H1 (cell line): ENCODE results near the gene STK32C. TPM values are rescaled to one million over a fixed set of nuclear protein-coding genes. Genes with fewer than 3 reads are reported as not detected.
"Not testable (repeated sequence)": the region's sequence is repeated elsewhere in the genome, so short reads cannot be mapped to it uniquely, and the experiment has no call there.

Source experiments
- CTCF ChIA-PET: fragments of 300-600 bp; sonication (Branson Sonifier 250); formaldehyde crosslinking; loops from one replicate; lab custom pipeline; 2021; ENCODE audit not compliant: partially characterized antibody; lab: Charles Lee
- POLR2A ChIA-PET: fragments of 300-600 bp; sonication (Branson Sonifier 250); formaldehyde crosslinking; loops from one replicate; lab custom pipeline; 2021; ENCODE audit warnings: inconsistent platforms; ENCODE audit not compliant: partially characterized antibody; lab: Charles Lee
- DNase-seq, 2 experiments: peaks; one replicate each; pipeline versions ENCODE4 v3.0.0 to v3.0.0-alpha.2; 2010 to 2022; ENCODE audit warnings: low spot score in 2 of 2, low read depth in 1 of 2, mixed read lengths in 1 of 2
- FAIRE-seq: peaks from 2 replicates; lab custom pipeline; 2011; peaks lifted over from hg19 to GRCh38; lab: Jason Lieb, UNC
- H2AFZ ChIP-seq: 2 replicates; pipeline ENCODE4 v1.8.1; 2012; ENCODE audit warnings: low read length, inconsistent platforms
- H2AK5ac ChIP-seq: 2 replicates; pipeline ENCODE4 v1.6.1; 2013; ENCODE audit warnings: low read depth, low read length
- H2BK120ac ChIP-seq: replicated peaks from 2 replicates; pipeline ENCODE3; 2013; ENCODE audit warnings: low read depth, low read length, inconsistent platforms
- H2BK12ac ChIP-seq: 2 replicates; pipeline ENCODE4 v1.6.1; 2013; ENCODE audit warnings: low read depth, low read length
- H2BK15ac ChIP-seq: 2 replicates; pipeline ENCODE4 v1.6.1; 2013; ENCODE audit warnings: low read length
- H2BK20ac ChIP-seq: 2 replicates; pipeline ENCODE4 v1.6.1; 2013; ENCODE audit warnings: low read length
- H2BK5ac ChIP-seq: 2 replicates; pipeline ENCODE4 v1.6.1; 2013; ENCODE audit warnings: low read depth, low read length
- H3K14ac ChIP-seq: 2 replicates; pipeline ENCODE4 v1.6.1; 2013; ENCODE audit warnings: inconsistent platforms; ENCODE audit not compliant: insufficient read length
- H3K18ac ChIP-seq: 2 replicates; pipeline ENCODE4 v1.6.1; 2013; ENCODE audit warnings: low read length; ENCODE audit errors: extremely low read depth
- H3K23ac ChIP-seq: 2 replicates; pipeline ENCODE4 v1.6.1; 2013; ENCODE audit warnings: inconsistent platforms; ENCODE audit not compliant: insufficient read length
- H3K23me2 ChIP-seq: 2 replicates; pipeline ENCODE4 v1.6.1; 2013; ENCODE audit warnings: low read depth, low read length
- H3K27ac ChIP-seq: 2 replicates; pipeline ENCODE4 v1.6.1; 2011; ENCODE audit warnings: low read depth, low read length, inconsistent platforms
- H3K27me3 ChIP-seq, 4 experiments: replicated peaks in 1 of 4; 1 replicate in 1 of 4; 2 replicates in 3 of 4; pipeline versions ENCODE4 v1.6.1 to v1.8.1; 2011 to 2013; ENCODE audit warnings: low read length in 3 of 4, mild to moderate bottlenecking in 3 of 4, inconsistent platforms in 2 of 4, mixed read lengths in 2 of 4, moderate library complexity in 1 of 4; ENCODE audit not compliant: control insufficient read depth in 3 of 4, insufficient read depth in 3 of 4; ENCODE audit errors: extremely low read depth in 1 of 4
- H3K36me3 ChIP-seq, 4 experiments: 2 replicates each; pipeline versions ENCODE4 v1.6.1 to v1.8.1; 2011 to 2013; ENCODE audit warnings: mild to moderate bottlenecking in 4 of 4, low read length in 3 of 4, moderate library complexity in 2 of 4, control low read depth in 1 of 4, inconsistent platforms in 1 of 4; ENCODE audit not compliant: insufficient read depth in 4 of 4, control insufficient read depth in 2 of 4
- H3K4ac ChIP-seq: replicated peaks from 2 replicates; pipeline ENCODE3; 2013; ENCODE audit warnings: low read length, low read depth, mixed read lengths, inconsistent platforms; ENCODE audit not compliant: insufficient read length
- H3K4me1 ChIP-seq, 4 experiments: replicated peaks in 1 of 4; 1 replicate in 1 of 4; 2 replicates in 3 of 4; pipeline versions ENCODE4 v1.6.1 to v1.8.1; 2011 to 2013; ENCODE audit warnings: low read length in 3 of 4, inconsistent platforms in 2 of 4, mixed read lengths in 1 of 4; ENCODE audit not compliant: insufficient read depth in 4 of 4, control insufficient read depth in 3 of 4
- H3K4me2 ChIP-seq, 2 experiments: 2 replicates each; pipeline versions ENCODE4 v1.6.1 to v1.8.1; 2011 to 2013; ENCODE audit warnings: low read depth in 2 of 2, low read length in 2 of 2, control low read depth in 1 of 2, inconsistent platforms in 1 of 2, mild to moderate bottlenecking in 1 of 2; ENCODE audit not compliant: insufficient read depth in 1 of 2
- H3K4me3 ChIP-seq, 4 experiments: fragments of 200-600, 300-600 bp in 1 of 4; sonication (generic), shearing (Covaris generic), sonication (Bioruptor Twin) in 1 of 4; 2 replicates each; pipeline versions ENCODE4 v1.5.1 to v1.8.1; 2011 to 2016; ENCODE audit warnings: low read length in 4 of 4, low read depth in 3 of 4, control low read depth in 2 of 4, inconsistent platforms in 2 of 4, mild to moderate bottlenecking in 2 of 4, mixed read lengths in 1 of 4, moderate library complexity in 1 of 4; ENCODE audit not compliant: insufficient read depth in 2 of 4; ENCODE audit errors: extremely low read depth in 1 of 4
- H3K56ac ChIP-seq: replicated peaks from 2 replicates; pipeline ENCODE3; 2013; ENCODE audit warnings: low read depth, mild to moderate bottlenecking, mixed read lengths, low read length, inconsistent platforms; ENCODE audit not compliant: insufficient read length
- H3K79me1 ChIP-seq: 2 replicates; pipeline ENCODE4 v1.6.1; 2013; ENCODE audit warnings: low read depth, low read length, control low read depth
- H3K79me2 ChIP-seq, 2 experiments: 2 replicates each; pipeline versions ENCODE4 v1.6.1 to v1.8.1; 2012 to 2013; ENCODE audit warnings: low read length in 2 of 2, mild to moderate bottlenecking in 2 of 2, inconsistent platforms in 1 of 2; ENCODE audit not compliant: insufficient read depth in 2 of 2, control insufficient read depth in 1 of 2
- H3K9ac ChIP-seq, 4 experiments: replicated peaks in 1 of 4; 1 replicate in 1 of 4; 2 replicates in 3 of 4; pipeline versions ENCODE4 v1.6.1 to v1.8.1; 2011 to 2013; ENCODE audit warnings: low read depth in 3 of 4, low read length in 3 of 4, control low read depth in 2 of 4, mild to moderate bottlenecking in 2 of 4, moderate library complexity in 2 of 4, inconsistent platforms in 1 of 4; ENCODE audit errors: extremely low read depth in 1 of 4
- H3K9me3 ChIP-seq, 2 experiments: 2 replicates each; pipeline versions ENCODE4 v1.6.1 to v1.8.1; 2012 to 2013; ENCODE audit warnings: mild to moderate bottlenecking in 2 of 2, moderate library complexity in 2 of 2, control low read depth in 1 of 2, inconsistent platforms in 1 of 2, low read depth in 1 of 2, low read length in 1 of 2, mixed read lengths in 1 of 2; ENCODE audit not compliant: insufficient read depth in 2 of 2
- H4K20me1 ChIP-seq, 2 experiments: replicated peaks in 1 of 2; 2 replicates each; pipeline versions ENCODE3 to v1.8.1; 2011 to 2013; ENCODE audit warnings: inconsistent platforms in 2 of 2, low read length in 2 of 2, mild to moderate bottlenecking in 1 of 2; ENCODE audit not compliant: insufficient read depth in 2 of 2, control insufficient read depth in 1 of 2
- H4K5ac ChIP-seq: 2 replicates; pipeline ENCODE4 v1.6.1; 2013; ENCODE audit warnings: low read length, low read depth, mixed read lengths, inconsistent platforms; ENCODE audit not compliant: insufficient read length
- H4K8ac ChIP-seq: 2 replicates; pipeline ENCODE4 v1.8.0; 2013; ENCODE audit warnings: mild to moderate bottlenecking, moderate library complexity, low read length, inconsistent platforms; ENCODE audit not compliant: insufficient read depth; ENCODE audit errors: extremely low read depth
- H4K91ac ChIP-seq: replicated peaks from 2 replicates; pipeline ENCODE3; 2013; ENCODE audit warnings: low read length, mixed read lengths, inconsistent platforms; ENCODE audit not compliant: insufficient read length
- HDAC2 ChIP-seq, 2 experiments: fragments of 300-600 bp in 1 of 2; sonication (generic) in 1 of 2; IDR thresholded peaks; 2 replicates each; pipeline ENCODE4 v1.6.1; 2011 to 2012; ENCODE audit warnings: low read depth in 2 of 2, low read length in 2 of 2, mild to moderate bottlenecking in 2 of 2, moderate library complexity in 2 of 2, borderline replicate concordance in 1 of 2, inconsistent platforms in 1 of 2
- WGBS, 2 experiments: shearing (Covaris generic) in 1 of 2; methylation state at CpG; one replicate each; pipeline versions ENCODE4 v1.1.6 to v1.1.7; 2013 to 2015; ENCODE audit warnings: low lambda C conversion rate in 2 of 2, mixed read lengths in 2 of 2, inconsistent platforms in 1 of 2, low coverage in 1 of 2, missing lambda C conversion rate in 1 of 2; ENCODE audit not compliant: insufficient replicate concordance in 2 of 2, insufficient coverage in 1 of 2, insufficient read length in 1 of 2; ENCODE audit errors: extremely low coverage in 1 of 2, missing lambda C conversion rate in 1 of 2; 5-methylcytosine and 5-hydroxymethylcytosine counted together
- polyA plus RNA-seq, 7 experiments: library from polyadenylated mRNA; depleted of rRNA in 3 of 7; stranded (reverse) in 5 of 7; unstranded in 2 of 7; fragments of >200 nt in 5 of 7; fragments of 200-250 nt in 2 of 7; gene quantifications; 1 replicate in 5 of 7; 2 replicates in 1 of 7; 4 replicates in 1 of 7; pipeline versions ENCODE4 v1.2.1 to v1.2.3, GENCODE V29; 2011 to 2013; ENCODE audit warnings: missing spikeins in 2 of 7, mixed read lengths in 2 of 7
- total RNA-seq: library from RNA; stranded (reverse); fragmentation: NEBNext Ultra II Directional; extraction: Animal tissue kit (Norgen Biotek cat#: 25700); gene quantifications from 2 replicates; pipeline ENCODE4 v1.2.1, GENCODE V29; 2021

STK32C gene
- total and polyA plus RNA-seq, 2 of the 8 experiments (the other 6 are each of a cell fraction or from before 2014, with no cell fraction given): 10.6 to 15.6 TPM

GRCh38 chr10:132316133-132316532, 8.4 kb upstream of the STK32C start (continued):
- no peak for TF ChIP-seq HDAC2 (IDR thresholded peaks at IDR 0.05; ENCODE audit: borderline replicate concordance in 1 of 2, low read depth in 2 of 2, low read length in 2 of 2)

- H4K91ac ChIP-seq, H3K9ac ChIP-seq, H3K9me3 ChIP-seq, FAIRE-seq, H2BK20ac ChIP-seq, H2AFZ ChIP-seq, H3K27ac ChIP-seq, H4K20me1 ChIP-seq, H3K56ac ChIP-seq, H3K4me3 ChIP-seq, H2BK5ac ChIP-seq, H3K23ac ChIP-seq, H3K18ac ChIP-seq, DNase-seq, H2BK12ac ChIP-seq, H3K79me2 ChIP-seq, H2AK5ac ChIP-seq, H2BK15ac ChIP-seq, H4K8ac ChIP-seq, H3K14ac ChIP-seq, H4K5ac ChIP-seq, H3K4ac ChIP-seq, H3K23me2 ChIP-seq, H3K4me1 ChIP-seq, H3K36me3 ChIP-seq, H3K4me2 ChIP-seq, H3K79me1 ChIP-seq, POLR2A ChIA-PET, H2BK120ac ChIP-seq: not testable (repeated sequence)
- 94% methylated on average over 8 of the region's 8 CpGs; no CpG with 5 or more reads in 1 of the 2 experiments for WGBS, 2 experiments
- CTCF ChIA-PET: interaction anchor here (0.8 to 2.2 kb wide), 3 partner anchors 38 to 122 kb away, joined by 3 to 6 read pairs (median 5); no protein-coding TSS in a partner anchor
- H3K27me3 ChIP-seq: peaks cover 3 to 11% (median 9%) of the 10 kb centered on the region in 4 experiments; a peak in 6 of 7 replicates
These were observed 7.1 kb upstream of the STK32C start for GRCh38 chr10:132314881-132315280.
